Measurements from ENCODE around the gene PRTN3.

GRCh38 chr19:829129-829758, 11.6 kb upstream of the PRTN3 start:
- TF ChIP-seq CTCF (conservative IDR thresholded peaks at IDR 0.05), result no peak
- no peak for TF ChIP-seq ZFX (IDR thresholded peaks at IDR 0.05)

Data from C4-2B (cell line).